GM18909 (cell line): Measurements from ENCODE around the gene PHGDH.
"Not testable (repeated sequence)": the region's sequence is repeated elsewhere in the genome, so short reads cannot be mapped to it uniquely, and the experiment has no call there.

Experiments
- ATAC-seq: cut with Tn5 transposase; IDR thresholded peaks from one replicate; pipeline ENCODE4 v1.9.1; 2021; ENCODE audit warnings: mild to moderate bottlenecking; ENCODE audit not compliant: unreplicated experiment, poor library complexity

PHGDH gene

DNA sequence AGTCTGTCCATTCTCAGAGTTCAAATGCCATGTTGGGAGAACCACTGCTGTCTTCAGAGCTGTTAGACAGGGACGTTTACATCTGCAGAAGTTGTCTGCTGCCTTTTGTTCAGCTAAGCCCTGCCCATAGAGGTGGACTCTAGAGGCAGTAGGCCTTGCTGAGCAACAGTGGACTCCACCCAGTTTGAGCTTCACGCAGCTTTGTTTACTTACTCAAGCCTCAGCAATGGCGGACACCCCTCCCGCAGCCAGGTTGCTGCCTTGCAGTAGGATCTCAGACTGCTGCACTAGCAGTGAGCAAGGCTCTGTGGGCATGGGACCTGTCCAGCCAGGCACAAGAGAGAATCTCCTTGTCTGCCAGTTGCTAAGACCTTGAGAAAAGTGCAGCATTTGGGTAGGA is 14.9 kb upstream of the PHGDH start:
- ATAC-seq = not testable (repeated sequence)

DNA sequence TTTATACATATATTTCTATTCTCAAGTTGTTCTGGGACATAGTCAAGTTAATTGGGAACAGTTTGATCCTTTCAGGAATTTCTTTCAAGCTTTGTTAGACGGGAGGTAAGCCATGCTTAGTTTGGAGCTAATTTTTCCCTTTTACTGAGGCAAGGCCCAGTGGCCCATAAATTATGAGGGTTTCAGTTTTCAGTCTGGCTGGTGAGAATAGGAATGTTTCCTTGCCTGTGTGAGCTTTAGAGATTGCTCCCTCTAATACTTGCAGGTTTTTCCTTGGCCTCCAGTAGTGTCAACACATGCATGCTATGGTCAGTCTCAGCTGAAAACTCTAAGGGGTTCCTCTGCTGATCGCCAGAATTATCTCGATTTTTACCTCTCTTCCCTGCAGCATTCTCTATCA is 14.1 kb upstream of the PHGDH start:
- no peak for ATAC-seq

- no peak for ATAC-seq
Measured at GRCh38 chr1:119700326-119700725, 11.4 kb upstream of the PHGDH start.

DNA sequence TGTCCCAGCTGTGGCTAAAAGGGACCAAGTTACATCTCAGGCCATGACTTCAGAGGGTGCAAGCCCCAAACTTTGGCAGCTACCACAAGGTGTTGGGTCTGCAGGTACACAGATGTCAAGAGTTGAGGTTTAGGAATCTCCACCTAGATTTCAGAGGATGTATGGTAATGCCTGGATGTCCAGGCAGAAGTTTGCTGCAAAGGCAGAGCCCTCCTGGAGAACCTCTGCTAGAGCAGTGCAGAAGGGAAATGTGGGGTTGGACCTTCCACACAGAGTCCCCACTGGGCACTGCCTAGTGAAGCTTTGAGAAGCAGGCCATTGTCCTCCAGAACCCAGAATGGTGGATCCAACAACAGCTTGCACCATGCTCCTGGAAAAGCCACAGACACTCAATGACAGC is 10.1 kb upstream of the PHGDH start:
- no peak for ATAC-seq

DNA sequence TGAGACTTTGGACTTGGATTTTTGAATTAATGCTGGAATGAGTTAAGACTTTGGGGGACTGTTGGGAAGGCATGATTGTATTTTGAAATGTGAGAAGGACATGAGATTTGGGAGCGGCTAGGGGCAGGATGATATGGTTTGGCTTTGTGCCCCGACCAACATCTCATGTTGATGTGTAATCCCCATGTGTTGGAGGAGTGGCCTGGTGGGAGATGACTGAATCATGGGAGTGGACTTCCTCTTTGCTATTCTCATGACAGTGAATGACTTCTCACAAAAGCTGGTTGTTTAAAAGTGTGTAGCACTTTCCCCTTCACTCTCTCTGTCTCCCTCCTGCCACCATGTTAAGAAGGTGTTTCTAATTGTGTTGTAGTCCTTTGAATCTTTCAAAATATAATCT is 9.3 kb upstream of the PHGDH start:
- ATAC-seq = no peak

- no peak for ATAC-seq
Measured at GRCh38 chr1:119703666-119704450, 7.9 kb upstream of the PHGDH start.

DNA sequence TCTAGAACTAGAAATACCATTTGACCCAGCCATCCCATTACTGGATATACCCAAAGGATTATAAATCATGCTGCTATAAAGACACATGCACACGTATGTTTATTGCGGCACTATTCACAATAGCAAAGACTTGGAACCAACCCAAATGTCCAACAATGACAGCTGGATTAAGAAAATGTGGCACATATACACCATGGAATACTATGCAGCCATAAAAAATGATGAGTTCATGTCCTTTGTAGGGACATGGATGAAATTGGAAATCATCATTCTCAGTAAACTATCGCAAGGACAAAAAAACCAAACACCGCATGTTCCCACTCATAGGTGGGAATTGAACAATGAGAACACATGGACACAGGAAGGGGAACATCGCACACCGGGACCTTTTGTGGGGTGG is 5.1 kb upstream of the PHGDH start:
- ATAC-seq = not testable (repeated sequence)

DNA sequence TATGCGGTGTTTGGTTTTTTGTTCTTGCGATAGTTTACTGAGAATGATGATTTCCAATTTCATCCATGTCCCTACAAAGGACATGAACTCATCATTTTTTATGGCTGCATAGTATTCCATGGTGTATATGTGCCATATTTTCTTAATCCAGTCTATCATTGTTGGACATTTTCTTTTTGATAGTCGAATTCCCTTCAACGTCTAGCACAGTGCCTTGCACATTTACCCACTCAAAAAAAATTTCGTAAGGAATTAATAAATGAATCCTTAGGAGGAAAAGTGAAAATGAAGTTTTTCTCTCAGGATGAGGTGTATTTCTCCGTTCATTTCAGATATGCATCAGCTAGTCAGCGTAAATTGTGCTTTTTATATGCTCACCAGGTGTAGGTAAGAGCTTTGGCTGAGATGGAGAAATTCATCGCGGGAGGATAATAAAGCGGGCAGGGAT is 354 bp upstream of the PHGDH start:
- ATAC-seq = not testable (repeated sequence)

DNA sequence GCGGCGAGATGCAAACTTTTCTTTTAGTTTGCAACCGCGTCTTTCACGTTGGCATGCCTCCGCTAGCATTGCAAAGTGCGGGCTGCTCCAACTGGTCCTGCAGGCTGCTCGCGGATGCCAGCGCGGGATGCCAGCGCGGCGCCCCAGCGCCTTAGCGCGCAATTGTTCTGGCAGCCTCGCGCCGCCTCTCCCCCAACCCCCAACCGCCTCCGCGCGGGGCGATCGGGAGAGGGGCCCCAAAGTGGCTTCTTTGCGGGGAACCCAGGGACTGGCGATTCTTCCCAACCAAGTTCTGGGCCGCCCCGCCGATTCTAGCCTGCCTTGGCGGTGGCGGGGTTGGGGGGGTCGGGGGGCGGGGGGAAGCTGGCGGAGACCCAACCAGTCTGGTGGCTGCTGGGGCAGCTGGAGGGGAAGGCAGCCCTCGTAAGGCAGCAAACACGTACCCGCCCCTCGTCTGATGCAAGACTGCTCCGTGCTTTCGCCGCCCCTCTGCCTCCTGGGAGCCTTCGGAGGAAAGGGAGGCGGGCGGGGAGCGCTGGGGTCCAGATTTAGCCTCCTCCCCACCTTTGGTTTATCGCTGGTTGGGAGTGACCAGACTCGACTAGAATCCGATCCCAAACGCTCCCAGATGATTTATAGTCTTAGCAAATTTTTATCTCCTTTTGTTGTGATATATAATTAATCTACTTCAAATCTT is 756 bp downstream of the PHGDH start:
- peak; percentile 44 for ATAC-seq

GRCh38 chr1:119713039-119713748 is 1.5 kb downstream of the PHGDH start:
- no peak for ATAC-seq

DNA sequence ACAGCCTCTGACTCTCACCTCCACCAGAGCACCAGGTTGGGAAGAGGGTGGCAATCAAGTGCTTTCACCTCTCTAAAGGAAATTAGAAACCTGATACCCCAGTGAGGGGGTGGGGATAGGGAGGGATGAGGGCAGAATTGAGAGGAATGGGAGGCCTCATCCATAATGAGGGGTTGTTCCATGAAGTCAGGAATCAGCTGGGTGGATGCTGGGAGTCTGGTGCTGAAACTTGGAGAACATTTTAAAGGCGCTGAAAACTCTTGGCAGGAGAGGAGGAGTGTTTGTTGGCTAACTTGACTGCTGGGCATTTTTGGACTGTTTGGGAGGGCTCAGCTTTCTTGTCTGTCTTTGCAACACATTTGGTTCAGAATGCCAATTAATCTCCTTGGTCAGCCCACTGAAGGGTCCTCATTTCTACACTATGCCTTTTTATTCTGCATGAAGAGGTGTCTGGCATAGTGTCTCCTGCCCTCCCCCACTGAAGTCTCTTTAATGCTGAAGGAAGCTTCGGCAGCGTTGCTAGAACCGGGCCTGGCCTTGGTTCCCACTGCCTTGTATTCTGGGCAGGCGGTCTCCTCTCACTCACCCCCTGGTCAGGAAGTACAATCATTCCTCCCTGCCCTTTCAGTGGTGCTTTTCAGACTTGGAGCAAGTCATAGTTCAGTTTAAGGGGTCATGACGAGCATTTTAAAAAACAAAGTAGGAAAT is 2.2 kb downstream of the PHGDH start:
- no peak for ATAC-seq

DNA sequence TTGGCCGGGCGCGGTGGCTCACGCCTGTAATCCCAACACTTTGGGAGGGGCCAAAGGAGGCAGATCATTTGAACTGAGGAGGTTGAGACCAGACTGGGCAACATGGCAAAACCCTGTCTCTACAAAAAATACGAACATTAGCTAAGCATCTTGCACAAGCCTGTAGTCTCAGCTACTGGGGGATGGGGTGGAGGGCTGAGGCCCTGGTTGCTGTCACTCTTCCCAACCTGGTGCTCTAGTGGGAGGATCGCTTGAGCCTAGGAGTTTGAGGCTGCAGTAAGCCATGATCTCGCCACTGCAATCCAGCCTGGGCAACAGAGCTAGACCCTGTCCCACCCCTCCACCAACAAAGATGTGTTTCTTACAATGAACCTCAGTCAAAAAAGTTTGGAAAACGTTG is 2.8 kb downstream of the PHGDH start:
- no peak for ATAC-seq

DNA sequence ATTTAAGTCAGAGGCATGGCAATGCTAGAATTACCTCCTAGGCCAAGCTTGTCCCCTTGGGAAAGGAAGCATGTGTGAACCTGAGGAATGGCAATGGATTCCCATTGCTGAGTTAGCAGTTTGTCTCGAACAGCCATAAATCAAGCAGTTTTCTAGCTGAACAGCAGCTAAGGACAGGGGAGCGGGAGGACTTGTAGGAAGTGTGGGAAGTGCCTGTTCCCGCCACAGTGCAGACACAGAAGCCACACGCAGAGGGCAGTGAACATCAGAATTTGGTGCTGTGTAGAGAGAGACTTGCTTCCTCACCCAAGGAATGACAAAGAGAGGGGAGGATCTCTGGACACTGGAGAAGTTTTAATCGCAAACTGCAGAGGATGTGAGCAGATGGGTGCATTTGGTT is 3.8 kb downstream of the PHGDH start:
- ATAC-seq = no peak

DNA sequence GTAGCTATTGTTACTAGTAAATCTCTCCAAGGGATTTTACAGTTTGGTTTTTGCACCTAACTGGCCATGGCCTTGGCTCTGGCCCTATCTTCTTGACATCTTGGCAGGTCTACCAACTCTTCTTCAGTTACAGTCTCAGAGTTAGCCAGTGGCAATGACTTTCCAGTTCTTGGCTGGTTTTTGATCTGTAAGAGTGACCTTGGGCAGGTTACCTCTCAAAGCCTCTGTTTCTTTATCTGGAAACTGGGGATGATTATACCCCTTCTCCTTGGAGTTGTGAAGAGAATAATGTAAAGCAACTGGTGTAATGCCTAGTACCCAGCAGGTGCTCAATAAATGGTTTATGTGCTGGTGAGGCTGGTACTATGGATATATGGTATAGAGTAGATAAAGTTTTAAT is 6.7 kb downstream of the PHGDH start:
- no peak for ATAC-seq

- ATAC-seq = no peak
Measured at GRCh38 chr1:119718972-119719371, 7.2 kb downstream of the PHGDH start.

GRCh38 chr1:119720866-119721440 is 9.2 kb downstream of the PHGDH start:
- ATAC-seq = no peak

DNA sequence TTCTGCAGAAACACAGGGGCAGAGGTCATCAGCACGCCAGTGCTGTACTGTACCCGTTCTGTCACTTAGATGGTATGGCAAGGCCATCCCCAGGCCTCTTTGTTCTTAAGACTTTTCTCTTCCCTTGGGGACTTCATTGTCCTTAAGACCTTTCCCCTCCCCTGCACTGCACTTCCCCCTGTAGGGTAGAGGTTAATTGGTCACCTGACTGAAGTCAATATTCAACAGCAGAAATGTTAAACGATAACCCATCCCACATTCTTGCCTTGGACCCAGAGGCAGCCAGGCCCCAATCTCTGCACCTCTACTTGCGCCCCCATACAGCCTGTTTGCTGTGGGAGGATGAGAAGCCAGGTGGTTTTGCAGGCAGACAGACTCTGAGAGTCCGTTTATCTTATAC is 10.2 kb downstream of the PHGDH start:
- ATAC-seq = no peak

GRCh38 chr1:119724611-119725218 is 13.0 kb downstream of the PHGDH start:
- no peak for ATAC-seq

GRCh38 chr1:119725626-119726025 is 13.9 kb downstream of the PHGDH start:
- no peak for ATAC-seq

DNA sequence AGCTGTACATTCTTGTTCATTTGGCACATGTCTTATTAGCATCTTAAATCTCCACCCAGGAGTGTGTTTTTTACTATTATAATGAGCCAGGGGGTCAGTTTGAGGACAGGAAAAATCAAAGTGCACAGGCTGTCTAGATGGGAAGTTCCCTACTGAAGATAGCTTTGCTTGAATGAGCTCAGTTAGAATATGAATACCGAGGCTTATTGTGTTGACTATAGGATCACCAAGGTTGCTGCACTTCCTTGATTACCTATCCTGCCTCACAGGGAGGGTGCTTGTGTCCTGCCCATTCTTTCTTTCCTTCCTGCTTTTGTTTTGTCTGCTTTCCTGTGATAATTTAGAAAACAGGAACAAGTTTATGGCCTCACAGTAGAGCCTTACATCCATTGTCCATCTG is 16.3 kb downstream of the PHGDH start:
- ATAC-seq = no peak
